Right lobe of liver (tissue), 6 donors: Measurements from ENCODE around the gene SEMA3C. TPM values are rescaled to one million over a fixed set of nuclear protein-coding genes. Genes with fewer than 3 reads are reported as not detected.

Source experiments
- ATAC-seq, 4 donors: fragments of 200-7000 bp; cut with Tn5 transposase; one replicate each; pipeline ENCODE4 v1.9.1; 2020; ENCODE audit warnings: mild to moderate bottlenecking in 4 of 4, moderate library complexity in 4 of 4
- DNase-seq, 3 donors: peaks; one replicate each; pipeline ENCODE4 v3.0.0-alpha.2; 2020
- H3K27ac ChIP-seq, 3 donors: fragments of 200-600 bp; one replicate each; pipeline ENCODE4 v1.8.0; 2022
- H3K27me3 ChIP-seq, 2 donors: fragments of 200-600 bp; one replicate each; pipeline ENCODE4 v1.8.0; 2022
- H3K36me3 ChIP-seq, 4 donors: fragments of 200-600 bp; sonication (generic) in 1 of 4; one replicate each; pipeline versions ENCODE4 v1.5.1 to v1.8.0; 2017 to 2022; ENCODE audit warnings: control low read depth in 1 of 4
- H3K4me1 ChIP-seq, 4 donors: fragments of 200-600 bp; sonication (generic) in 1 of 4; one replicate each; pipeline versions ENCODE4 v1.5.1 to v1.8.0; 2017 to 2022; ENCODE audit warnings: control low read depth in 1 of 4
- H3K4me3 ChIP-seq, 3 donors: fragments of 200-600 bp; one replicate each; pipeline ENCODE4 v1.8.0; 2022
- H3K9me3 ChIP-seq, 4 donors: fragments of 200-600 bp; sonication (generic) in 1 of 4; one replicate each; pipeline versions ENCODE4 v1.5.1 to v1.8.0; 2017 to 2022; ENCODE audit warnings: control low read depth in 1 of 4
- CTCF ChIP-seq, 4 donors: fragments of 200-600 bp in 3 of 4; fragments of 450-650 bp in 1 of 4; IDR thresholded peaks; one replicate each; pipeline versions ENCODE4 v1.5.1 to v1.8.0; 2016 to 2022; ENCODE audit warnings: antibody characterized with exemption in 4 of 4, mild to moderate bottlenecking in 2 of 4
- POLR2A ChIP-seq: fragments of 450-650 bp; IDR thresholded peaks from one replicate; pipeline ENCODE4 v1.6.1; 2017; ENCODE audit warnings: antibody characterized with exemption, mild to moderate bottlenecking
- WGBS: methylation state at CpG from one replicate; pipeline ENCODE4 v1.1.6; 2018; ENCODE audit warnings: low coverage, low lambda C conversion rate; ENCODE audit not compliant: insufficient coverage; ENCODE audit errors: missing lambda C conversion rate; 5-methylcytosine and 5-hydroxymethylcytosine counted together
- intact Hi-C, 2 donors: fragments of 100-400 bp; cut with DNase I; formaldehyde crosslinking; loops; one replicate each; pipeline versions ENCODE4 v1.11.2 to v1.14.1; 2022
- total RNA-seq, 6 experiments: library from RNA; depleted of rRNA in 2 of 6; stranded (reverse); fragments of >200 nt in 2 of 6; fragmentation: NEBNext Ultra II Directional in 3 of 6; extraction: Animal tissue kit (Norgen Biotek cat#: 25700) in 3 of 6; gene quantifications; one replicate each; pipeline versions ENCODE4 v1.1.0 to v1.2.4, GENCODE V29; 2016 to 2023
- donor health status: DM: no; HTN: yes; CAD: no.
- donor health status: DM: no; HTN: no; CAD: no.
- donor health status: DM: no; HTN: no; CAD: no.
- donor health status: DM: no; HTN: yes; CAD: no.
- donor health status: DM: no; HTN: yes; CAD: no.

SEMA3C gene
- total RNA-seq, 6 experiments from 2014 or later: 0.23 to 1.3 (median 0.53) TPM

- ATAC-seq (no peak), DNase-seq (no peak)
- intact Hi-C loops: no loop called here
- Histone ChIP-seq H3K9me3 (no peaks in the 10 kb centered on the region), H3K4me3 (no peak overlapping the region), H3K27me3 (no peaks in the 10 kb centered on the region), H3K4me1 (no peaks in the 10 kb centered on the region), H3K27ac (no peak overlapping the region), H3K36me3 (no peaks in the 10 kb centered on the region)
- TF ChIP-seq POLR2A (no peak), CTCF (IDR thresholded peaks at IDR 0.05) (no peak)
- 24% methylated on average over 1 of the region's 1 CpG for WGBS
Measured at GRCh38 chr7:80763289-80763688, 155.6 kb downstream of the SEMA3C start.

DNA sequence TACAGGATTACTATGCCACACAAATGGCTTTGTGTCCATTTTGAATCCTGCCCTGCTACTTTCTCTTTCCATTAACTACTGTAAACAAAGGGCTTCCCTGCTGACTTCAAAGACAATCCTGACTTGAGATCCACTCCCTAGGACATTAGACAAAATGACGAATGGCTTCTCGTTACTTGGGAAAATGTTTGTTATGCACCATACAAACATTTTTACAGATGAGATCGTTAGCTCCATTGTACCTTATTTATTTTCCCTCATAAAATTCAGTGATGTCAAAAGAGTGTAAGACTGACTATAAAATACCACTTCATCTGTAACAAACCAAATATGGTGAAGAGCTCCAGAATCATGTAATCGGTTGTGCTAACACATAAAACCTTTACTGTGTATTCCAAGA lies 158.6 kb downstream of the SEMA3C start:
- DNase-seq (no peak), ATAC-seq (no peak)
- H3K27me3 ChIP-seq: no peaks in the 10 kb centered on the region
- H3K27ac ChIP-seq: no peak overlapping the region
- intact Hi-C loops: no loop called here
- no peaks in the 10 kb centered on the region for H3K4me1 ChIP-seq
- 41% methylated on average over 4 of the region's 4 CpGs for WGBS
- no peaks in the 10 kb centered on the region for H3K9me3 ChIP-seq
- H3K4me3 ChIP-seq: no peak overlapping the region
- TF ChIP-seq CTCF (IDR thresholded peaks at IDR 0.05) (no peak), POLR2A (no peak)
- no peaks in the 10 kb centered on the region for H3K36me3 ChIP-seq

DNA sequence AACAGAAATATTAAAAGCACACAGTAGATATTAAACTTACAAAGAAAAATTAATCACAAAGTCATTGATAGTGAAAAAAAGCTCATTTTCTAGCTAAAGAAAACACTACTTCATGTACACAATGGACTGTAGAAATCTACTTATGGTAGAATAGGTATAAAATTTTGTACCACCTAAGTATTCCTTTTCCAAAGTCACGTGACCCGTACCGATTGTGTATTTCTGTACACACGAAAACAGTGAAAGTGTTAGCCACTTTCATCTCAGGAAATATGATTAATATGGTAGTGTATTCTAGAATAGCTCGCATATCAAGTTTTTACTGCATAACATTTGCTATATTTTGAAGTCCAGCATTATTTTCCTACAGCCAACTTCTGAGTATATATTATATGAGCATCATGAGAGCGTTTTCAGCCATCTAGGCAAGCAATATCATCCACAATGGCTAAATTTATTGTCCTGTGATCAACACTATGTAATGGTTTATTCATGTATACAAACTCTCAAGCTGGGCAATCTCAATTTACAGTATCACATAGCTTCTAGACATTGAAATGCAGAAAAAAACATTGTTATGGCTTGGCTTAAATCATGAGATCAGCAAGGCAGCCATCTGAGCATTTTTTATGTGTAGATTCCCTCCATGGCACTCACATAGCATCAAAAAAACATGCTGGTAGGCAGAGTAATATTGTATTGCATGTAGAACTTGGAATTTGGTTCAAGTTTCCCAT lies 165.7 kb downstream of the SEMA3C start:
- DNase-seq (no peak), ATAC-seq (no peak)
- no peaks in the 10 kb centered on the region for H3K27me3 ChIP-seq
- no peak overlapping the region for H3K27ac ChIP-seq
- no peaks in the 10 kb centered on the region for H3K4me1 ChIP-seq
- 55% methylated on average over 6 of the region's 6 CpGs for WGBS
- no peaks in the 10 kb centered on the region for H3K9me3 ChIP-seq
- H3K4me3 ChIP-seq: no peak overlapping the region
- H3K36me3 ChIP-seq: no peaks in the 10 kb centered on the region
- intact Hi-C loops: no loop called here
- no peak for TF ChIP-seq CTCF (IDR thresholded peaks at IDR 0.05)
- no peak for TF ChIP-seq POLR2A

DNA sequence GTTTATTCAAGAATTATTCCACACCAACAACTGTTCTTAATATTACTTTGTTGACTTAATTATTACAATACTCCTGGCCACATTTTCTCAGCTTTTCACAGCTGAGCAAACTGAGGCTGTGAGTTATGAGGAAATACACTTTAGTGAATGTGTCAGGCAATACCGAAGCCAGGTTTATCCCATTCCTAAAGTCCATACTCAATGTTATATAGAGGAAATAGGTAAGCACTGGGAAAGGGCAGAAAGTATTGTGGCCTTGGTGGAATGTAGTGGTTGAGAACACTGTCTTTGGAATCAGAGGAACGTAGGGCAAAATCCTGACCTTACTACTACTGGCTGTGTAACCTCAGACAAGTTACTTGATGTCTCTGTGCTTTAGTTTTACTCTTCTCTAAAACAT lies 169.6 kb downstream of the SEMA3C start:
- Histone ChIP-seq H3K4me1 (no peaks in the 10 kb centered on the region), H3K36me3 (no peaks in the 10 kb centered on the region), H3K9me3 (no peaks in the 10 kb centered on the region), H3K4me3 (no peak overlapping the region), H3K27ac (no peak overlapping the region), H3K27me3 (no peaks in the 10 kb centered on the region)
- ATAC-seq: no peak
- TF ChIP-seq POLR2A (no peak), CTCF (IDR thresholded peaks at IDR 0.05) (no peak)
- no peak for DNase-seq
- WGBS: 59% methylated on average over 2 of the region's 2 CpGs
- intact Hi-C loops: no loop called here
